COLO668 (cell line): ENCODE measurements around the gene ZXDC.

Experiments
- DNase-seq: peaks from one replicate; lab custom pipeline; 2025; ENCODE audit not compliant: unreplicated experiment; lab: John Stamatoyannopoulos, UW

Gene ZXDC

DNA sequence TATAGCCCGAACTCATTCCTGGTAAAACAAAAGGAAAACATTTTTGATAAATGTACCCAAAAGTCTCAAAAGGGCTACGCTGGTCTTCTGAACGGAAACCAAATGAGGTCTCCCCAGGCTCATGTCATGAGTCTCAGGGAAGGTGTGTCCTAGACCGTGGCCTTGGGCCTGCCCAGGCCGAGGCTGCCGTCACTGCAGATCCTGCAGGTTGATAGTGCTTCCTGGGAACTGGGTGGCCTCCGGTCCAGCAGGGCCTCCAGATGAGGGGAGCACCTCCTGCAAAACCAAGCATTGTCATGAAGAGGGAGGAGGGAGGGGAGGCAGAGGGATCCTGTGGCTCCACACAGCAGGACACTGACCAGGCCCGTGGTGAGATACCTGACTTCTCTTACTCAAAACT is 37.5 kb downstream of the ZXDC start:
- DNase-seq = no peak

DNA sequence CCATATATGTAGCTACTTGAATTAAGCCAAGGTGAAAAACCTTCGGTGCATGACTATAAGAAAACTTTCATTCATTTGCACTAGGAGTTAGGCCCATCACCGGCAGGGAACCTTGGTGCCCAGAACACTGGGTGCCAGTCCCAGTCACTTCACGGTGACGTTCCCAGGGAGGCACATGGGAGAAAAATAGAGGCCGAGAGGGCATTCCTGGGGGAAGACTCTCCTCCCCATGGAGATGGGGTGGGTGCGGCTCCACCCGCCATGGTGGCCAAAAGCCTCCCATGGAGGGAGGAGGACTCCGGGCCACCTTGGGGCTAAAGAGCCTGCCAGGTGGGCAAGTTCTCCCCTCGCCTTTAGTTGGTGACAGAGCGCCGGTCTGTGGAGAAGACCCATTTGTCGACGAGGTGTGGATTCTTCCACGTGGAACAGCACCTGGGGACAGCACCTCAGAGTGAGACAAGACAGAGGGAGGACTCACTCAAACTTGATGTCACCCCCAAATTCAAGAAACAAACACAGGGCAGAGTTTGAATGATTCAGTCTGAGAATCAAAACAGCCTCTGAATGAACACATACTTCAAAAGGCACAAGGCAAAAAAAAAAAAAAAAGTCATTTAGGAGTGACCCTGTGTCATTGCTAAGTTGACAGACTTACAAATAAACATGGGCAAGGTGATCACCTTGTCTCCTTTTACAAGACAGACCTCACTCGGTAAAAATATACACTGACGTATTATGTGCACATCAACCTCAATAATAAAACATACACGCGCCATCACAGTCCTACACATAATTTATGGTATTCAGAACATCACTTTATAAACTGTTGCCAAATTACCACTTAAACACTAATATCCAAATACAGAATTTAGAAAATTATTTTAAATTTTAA is 38.6 kb downstream of the ZXDC start:
- no peak for DNase-seq

DNA sequence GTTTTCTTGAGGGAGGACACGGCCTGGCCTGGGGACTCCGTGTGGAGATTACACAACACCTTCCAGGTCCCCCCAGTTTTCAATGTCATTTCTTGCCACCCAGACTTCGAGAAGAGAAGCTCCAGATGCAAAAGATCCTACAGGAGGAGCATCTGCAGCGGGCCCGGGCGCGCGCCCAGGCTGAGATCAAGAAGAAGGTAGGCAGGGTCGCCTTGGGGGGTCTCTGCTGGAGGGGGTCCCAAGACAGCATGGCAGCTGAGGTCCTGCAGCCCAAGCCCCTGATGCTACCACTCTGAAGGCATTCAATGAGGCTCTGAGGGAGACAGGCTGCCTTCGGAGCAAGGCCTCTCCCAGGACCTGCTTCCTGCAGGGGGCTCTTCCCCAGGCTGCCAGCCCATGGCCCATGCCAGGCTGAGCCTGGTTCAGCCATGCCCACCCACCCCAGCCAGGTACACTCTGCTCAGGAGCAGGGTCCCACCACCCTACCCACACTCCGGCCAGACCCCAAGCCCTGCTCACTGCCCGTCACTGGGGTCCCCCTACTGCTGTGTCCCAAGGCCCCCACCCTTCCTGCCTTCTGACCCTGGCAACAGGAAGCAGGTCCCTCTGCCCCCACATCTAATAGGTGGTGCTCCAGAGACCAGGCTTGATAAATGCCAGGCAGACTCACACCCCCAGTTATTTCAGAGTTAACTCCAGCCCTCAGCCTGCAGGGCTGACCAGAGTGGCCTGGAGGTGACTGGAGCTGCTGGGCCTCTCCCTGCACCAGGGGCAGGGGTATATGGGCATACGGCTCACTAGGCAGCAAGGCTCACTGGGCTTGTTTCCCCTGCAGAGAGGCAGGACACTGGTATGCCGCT is 40.0 kb downstream of the ZXDC start:
- DNase-seq = no peak

DNA sequence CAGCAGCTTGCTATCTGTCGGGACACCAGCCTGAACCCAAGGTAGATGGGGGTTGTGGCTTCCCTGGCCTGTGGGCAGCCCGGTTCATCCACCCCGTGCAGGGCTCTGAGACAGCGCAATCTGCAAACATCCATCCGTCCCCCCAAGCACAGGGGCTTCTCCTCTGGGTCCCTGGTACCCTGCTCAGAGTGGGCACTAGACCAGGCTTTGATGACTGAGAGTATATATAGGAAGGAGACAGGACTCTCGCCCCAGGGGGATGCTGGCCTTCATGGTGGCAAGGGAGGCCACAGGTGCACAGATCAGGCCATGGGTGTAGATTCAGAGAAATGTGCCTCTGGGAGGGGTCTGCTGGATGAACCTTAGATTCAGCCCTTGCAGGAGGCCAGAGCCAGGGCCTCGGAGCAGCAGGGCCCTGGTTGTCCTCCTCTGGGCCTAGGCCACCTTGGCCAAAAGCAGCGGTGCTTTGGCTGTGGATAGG is 40.7 kb downstream of the ZXDC start:
- DNase-seq = no peak

DNA sequence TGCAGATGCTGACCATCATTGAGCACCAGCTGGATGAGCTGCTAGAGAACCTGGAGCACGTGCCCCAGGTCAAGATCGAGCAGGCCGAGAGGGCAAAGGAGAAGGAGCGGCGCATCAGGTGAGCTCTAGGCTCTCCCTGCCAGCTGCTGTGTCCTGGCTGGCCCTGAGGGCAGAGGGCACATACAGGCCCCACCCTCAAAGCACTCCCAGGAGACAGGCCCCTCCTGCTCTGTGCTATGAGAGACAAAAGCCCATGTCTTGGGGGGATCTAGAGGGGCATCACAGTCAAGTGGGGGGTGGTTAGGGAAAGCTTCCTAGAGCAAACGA is 41.5 kb downstream of the ZXDC start:
- no peak for DNase-seq

DNA sequence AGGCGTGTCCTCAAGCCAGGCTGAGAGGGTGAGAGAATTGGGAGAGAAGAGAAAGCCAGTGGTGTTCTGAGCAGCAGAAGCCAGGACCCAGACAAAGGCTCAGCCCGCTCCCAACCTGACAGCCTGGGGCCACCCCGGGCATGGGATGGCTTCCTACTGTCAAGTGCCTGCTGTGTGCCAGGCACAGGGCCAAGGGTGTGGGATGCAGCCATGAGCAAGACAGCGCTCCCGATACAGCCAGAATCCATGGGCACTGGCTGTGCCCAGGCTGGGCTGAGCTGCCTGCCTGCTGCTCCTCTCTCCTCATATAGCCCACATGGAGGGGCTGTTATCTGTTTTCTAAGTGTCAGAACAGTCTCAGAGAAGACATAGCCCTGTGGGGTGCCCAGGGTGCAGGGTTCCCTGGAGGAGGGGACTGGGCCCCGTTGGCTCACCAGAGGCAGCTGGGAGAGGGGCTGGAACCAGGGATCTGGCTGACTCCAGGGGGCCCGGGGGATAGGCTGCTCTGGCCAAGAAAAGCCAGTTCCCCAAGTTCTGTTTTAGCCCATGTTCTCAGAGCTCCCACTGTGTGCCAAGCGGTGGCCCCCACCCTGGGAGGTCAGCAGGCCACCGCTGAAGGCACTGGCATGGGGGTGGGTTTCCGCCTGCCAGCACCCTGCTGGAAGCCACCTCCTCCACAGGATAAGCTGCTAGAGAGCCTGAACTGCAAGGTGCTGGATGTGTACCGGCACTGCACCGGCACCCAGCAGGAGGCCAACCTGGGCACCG is 42.0 kb downstream of the ZXDC start:
- no peak for DNase-seq

DNA sequence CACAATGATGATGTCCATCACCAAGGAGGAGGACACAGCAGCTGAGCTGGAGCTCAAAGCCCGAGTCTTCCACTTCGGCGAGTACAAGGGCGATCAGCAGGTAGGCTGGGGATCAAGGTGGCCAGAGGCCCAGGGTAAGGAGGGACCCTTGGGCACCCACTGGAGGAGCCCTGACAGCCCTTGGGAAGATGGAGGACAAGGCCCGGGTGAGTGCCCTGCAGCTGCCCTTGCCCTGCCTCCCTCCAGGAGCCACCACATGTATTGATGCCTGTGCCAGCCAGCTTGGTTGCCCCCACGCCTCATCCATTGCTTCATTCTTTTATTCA is 42.6 kb downstream of the ZXDC start:
- no peak for DNase-seq

DNA sequence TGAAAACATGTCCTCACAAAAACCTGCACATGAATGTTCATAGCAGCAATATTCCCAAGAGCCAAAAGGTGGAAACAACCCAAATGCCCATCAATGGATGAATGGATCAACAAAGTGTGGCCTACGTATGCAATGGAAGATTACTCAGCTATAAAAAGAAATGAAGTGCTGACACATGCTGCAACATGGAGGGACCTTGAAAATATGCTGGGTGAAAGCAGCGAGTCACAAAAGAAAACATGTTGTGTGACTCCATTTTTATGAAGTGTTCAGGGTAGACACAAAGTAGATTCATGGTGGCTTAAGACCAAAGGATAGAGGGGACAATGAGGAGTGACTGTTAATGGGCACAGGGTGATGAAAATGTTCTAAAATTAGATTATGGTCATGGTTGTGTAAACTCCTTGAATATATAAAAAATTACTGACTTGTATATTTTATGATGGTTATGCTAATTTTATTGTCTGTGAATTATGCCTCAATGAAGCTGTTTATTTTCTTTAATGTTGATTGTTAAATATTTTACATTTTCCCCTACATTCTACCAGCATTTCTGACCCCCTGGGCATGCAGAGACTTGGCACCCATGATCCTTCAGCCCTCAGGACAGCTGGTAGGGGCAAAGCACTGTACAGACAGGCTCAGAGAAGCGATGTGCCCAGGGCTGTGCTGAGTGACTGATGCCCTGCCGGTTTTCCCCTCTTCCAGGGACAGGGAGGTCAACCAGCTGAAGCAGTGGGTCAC is 43.2 kb downstream of the ZXDC start:
- DNase-seq = no peak

DNA sequence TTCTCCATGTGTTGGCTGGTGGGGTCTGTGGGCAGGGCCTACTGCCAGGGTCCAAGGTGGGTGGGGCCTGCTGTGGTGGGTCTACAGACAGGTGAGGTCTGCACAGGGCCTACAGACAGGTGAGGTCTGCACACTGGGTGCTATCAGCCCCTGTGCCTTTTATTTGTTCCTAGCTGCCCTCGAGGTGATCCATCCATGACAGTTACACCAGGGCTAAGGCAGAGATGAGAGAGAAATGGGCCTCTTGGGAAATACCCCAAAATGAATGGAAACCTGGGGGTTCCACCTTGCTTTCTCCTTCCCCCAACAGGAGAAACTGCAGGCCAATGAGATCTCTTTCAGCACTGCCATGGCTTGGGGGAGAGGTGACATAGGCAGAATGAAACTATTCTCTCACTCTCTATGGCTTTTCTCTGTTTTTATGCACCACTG is 44.6 kb downstream of the ZXDC start:
- no peak for DNase-seq

DNA sequence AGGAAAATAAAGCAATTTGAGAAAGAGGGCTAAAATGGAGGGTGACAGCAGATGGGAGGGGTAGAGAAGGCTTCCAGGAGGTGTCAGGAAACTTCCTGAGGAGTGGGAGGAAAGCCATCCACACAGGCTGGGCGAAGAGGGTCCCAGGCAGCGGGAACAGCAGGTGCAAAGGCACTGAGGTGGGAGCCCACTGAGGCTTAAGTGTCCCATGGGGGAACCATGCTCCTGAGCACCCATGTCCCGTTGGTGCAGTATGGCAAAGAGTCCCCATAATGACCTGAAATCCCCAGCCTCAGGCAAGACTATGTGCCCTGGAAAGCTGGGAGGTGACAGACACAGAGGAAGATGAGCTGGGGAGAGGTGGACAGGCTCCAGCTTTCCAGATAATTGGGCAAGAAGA is 50.9 kb downstream of the ZXDC start:
- no peak for DNase-seq

DNA sequence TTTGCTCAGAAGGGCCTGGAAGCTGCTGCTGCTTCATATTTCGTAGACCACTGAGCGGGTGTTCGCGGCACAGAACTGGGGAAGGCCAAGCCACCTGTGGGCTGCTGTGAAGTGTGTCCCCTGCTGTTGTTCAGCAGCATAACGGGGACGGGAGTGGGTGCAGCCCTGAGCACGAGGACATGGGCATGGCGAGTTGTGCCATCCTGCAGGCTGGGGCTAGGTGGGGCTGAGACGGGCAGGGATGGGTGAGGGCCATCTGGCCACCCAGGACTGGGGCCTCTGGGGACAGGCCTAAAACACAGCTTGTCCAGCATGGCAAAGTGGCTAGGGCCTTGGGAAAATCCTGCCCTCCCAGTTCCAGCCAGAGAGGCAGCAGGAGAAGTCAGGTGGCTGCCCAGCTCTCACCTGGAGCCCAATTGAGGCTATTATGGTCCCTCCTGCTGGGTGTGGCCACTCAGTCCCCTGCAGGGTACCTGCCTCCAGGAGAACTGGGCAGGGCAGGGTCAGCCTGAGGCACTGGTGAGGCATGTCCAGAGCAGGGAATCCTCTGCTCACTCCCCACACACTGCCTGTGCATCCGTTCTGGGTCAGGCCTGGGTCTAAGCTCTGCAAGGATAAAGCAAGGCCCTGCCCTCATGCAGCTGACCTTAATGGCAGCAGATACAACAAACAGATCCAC is 51.5 kb downstream of the ZXDC start:
- DNase-seq = no peak

DNA sequence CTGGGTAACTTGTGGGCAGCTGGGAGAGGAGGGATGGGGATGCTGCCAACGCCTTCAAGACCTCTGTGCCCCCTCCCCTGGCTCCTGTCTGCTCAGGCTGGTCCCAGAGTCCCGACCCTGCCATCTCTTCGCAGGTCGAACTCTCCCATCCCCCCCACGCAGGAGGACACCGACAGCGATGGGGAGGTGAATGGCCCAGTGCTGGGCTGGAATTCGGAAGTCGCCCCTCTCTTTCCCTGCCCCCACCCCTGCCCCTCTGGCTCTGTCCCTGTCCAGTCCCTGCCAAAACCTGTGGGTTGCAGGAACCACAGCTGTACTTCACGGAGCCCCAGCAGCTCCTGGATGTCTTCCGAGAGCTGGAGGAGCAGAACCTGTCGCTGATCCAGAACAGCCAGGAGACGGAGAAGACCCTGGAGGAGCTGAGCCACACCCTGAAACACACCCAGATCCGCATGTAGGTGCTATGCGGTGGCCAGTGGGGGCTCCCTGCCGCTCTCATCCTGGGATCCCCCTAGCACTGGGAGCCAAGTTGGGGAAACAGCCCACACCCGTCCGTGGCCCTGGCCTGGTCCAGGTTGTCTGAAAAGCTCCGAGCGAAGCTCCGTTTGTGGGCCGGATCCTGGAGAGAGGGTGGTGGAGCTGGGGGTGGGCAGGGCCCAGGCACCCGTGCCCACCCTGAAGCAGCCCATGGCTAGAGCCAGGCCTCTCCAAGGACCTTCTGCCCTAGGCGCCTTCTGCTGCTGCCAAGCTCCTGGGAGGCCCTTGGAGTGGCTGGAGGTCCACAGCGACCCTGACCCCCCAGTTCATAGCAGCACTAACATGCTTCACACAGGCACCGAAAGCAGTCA is 52.3 kb downstream of the ZXDC start:
- no peak for DNase-seq

DNA sequence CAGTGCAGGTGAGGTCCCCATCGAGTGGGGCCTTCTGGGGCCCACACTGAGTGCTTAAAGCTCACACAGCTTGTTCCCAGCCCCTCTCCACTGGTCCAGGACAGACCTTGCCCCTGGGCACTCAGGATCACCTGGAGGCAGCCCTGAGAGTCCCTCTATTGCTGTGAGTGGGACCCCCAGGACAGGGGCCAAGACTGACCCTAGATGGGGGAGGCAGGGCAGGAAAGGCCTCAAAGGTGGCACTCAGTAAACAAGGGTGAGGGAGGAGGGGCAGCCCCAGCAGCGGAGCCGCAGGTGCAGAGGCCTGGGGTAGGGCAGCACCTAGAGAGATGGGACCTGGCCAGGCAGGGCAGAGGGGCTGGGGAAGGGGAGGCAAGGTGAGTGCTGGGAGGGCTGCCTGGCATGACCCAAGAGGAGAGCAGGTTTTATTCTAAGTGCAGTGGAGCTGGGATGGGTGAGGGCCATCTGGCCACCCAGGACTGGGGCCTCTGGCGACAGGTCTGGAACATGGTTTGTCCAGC is 53.1 kb downstream of the ZXDC start:
- no peak for DNase-seq

DNA sequence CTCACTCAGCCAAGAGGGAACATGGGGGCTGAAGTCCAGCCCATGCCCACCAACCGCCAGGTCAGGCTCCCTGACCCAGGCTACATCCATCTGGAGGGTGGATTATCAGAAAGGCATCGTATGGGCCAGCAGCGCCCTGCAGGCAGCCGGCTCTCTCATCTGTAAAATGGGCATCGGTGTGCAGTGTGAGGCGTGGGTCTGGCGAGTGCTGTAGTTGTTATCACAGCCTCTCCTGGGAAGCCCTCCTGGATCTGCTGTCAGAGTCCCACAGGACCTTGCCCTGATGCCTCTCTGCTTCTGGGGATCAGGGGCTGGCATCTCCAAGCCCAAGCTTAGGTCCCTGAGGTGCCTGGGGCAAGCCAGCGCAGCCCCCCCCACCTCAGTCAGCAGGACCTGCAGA is 53.6 kb downstream of the ZXDC start:
- no peak for DNase-seq

DNA sequence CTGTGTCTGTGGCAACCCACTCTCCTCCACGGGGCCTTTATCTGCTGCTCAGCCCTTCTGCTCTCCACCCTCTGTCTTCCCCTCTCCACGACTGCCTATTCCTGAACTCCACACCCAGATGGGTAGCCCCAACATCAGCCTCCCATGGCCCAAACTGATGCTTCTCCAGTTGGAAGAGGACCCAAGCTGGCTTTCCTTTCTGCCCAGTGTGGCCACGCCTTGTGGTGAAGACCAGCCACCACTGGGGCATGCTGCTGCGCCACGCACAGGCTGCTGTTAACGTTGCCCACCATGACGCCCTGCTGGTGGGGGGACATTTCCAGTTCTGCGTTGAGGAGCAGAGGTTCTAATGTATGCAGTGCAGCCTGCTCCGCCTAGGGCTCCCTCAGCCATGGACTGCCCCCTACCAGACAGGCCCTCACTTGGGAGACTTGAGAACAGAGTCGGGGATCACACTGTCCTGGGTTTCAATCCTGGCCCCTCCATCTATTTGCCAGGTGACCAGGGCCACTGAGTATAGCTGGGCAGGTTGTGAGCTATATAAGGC is 54.0 kb downstream of the ZXDC start:
- DNase-seq = no peak

DNA sequence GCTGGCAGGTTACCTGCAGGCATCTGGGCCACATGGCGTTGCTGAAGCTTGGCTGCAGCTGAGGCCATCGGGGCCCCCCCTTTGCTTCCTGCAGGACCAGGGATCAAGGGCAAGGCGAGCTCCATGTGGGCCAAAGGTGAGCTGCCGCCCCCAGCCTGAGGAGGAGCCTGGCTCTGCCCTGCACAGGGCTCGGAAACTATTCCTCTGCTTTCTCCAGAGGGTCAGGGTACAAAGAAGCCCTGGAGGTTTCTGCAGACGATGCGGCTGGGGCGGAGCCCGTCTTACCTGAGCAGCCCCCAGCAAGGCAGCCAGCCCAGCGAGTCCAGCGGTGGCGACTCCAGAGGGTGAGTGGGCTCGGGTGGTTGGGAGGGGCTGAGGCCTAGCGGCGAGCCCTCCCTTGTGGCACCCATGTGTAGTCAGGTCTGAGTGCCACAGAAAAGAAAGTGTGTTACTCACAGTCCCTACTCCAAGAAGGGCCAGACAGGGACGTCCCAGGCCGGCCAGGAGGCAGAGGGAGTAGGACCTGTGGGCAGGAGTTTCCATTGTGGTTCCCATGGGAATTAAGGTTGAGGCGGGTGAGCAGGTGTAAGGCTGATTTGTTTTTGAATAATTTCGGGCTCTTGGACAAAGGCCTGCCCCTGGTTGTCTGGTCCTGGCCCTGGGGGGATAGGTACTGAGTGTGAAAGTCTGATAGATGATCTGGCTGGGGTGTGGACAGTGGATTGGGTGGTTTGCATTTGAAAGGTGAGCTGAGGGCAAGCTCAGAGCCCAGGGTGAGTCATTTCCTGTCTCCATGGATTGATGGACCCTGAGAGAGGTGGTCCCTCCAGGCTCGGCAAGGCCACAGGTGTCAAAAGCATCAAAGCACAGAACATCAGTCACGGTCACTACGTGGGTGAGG is 55.6 kb downstream of the ZXDC start:
- no peak for DNase-seq

DNA sequence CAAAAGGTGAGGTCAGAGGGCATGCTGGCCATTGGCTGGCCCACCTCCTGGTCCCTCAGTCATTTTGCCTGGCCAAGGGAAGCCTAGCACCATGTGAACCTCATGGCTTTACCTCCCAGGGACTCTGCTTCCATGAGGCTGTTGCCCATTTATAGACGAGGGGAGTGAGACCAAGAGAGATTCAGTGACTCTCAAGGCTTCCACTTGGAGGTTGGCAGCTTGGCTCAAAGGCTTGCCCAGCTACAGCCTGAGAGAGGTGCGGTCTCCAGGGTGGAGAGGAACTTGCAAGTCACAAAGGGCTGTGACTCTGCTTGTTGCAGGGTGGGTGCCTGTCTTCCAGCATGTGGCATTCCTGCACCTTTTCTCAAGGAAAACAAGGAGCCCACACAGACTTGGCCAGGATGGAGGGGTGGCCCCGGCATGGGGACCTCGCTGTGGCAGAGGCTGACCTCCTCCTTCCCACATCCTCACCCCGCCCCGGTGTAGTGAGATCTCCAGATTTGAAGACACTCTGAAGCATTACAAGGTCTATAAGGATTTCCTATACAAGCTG is 56.5 kb downstream of the ZXDC start:
- DNase-seq = no peak
